ENCODE data around the gene MIAT. TPM values are rescaled to one million over a fixed set of nuclear protein-coding genes. Genes with fewer than 3 reads are reported as not detected.
"Not testable (repeated sequence)": the region's sequence is repeated elsewhere in the genome, so short reads cannot be mapped to it uniquely, and the experiment has no call there.

Gene MIAT
- total RNA-seq, 3 donors from 2014 or later (not counting 1 experiment from before 2014, with no cell fraction given): 75.3 to 105 (median 76.3) TPM

DNA sequence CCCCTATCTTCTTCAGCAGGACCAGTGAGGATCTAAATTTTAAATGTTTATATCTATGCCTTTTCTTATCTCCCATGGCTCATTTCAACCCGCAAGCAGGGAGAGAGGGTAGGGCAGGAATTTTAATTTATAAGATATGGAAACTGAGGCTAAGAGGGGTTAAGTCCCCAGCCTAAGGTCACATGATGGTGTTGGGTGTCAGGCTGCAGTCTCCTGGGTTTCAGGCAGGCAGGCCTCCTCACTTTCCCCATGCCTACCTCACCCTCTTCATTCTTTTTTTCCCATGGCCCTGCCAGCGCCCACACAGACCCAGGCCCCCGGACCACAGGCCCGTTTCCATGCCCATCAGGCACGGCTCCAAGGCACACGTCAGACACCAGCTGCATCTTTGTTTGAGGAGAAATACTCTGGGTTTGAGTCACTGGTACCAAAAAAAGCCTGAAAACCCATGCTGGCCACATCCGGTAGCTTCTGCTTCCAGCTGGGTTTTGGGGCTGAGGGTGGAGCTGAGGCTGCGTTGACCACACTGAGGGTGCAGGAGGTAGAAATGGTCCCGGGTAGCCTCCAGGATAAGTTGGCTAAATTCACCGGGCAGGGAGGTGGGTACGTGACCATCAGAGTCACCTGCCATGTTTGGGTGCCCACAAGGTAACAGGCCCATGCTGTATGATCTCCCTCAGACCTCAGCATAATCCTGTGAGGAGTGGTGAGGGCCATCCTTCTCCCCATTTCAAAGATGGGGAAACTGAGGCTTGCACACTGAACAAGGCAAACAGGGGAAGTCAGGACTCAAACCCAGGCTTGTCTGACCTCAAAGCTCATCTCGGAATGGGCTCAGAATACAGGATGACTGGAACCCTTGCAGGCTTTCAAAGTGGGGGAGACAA is 47.1 kb upstream of the MIAT start:
- no peaks in the 10 kb centered on the region for H3K36me3 Mint-ChIP-seq
- ATAC-seq (peak; percentile 53 to 78 (median 78)), DNase-seq (peak; percentile 35 to 63)
- no peaks in the 10 kb centered on the region for H3K36me3 ChIP-seq (ENCODE audit: control insufficient read depth, insufficient read depth, low read length)
- H3K9me3 Mint-ChIP-seq: peaks cover 0 to 2% of the 10 kb centered on the region in 2 donors
- intact Hi-C loops (cut with micrococcal nuclease): no loop called here
- peak overlapping the region; percentile 80 for H3K4me3 Mint-ChIP-seq
- H3K4me1 Mint-ChIP-seq: peaks cover 37 to 45% of the 10 kb centered on the region in 2 donors
- peaks cover 27% of the 10 kb centered on the region for H3K4me1 ChIP-seq (ENCODE audit: control insufficient read depth, insufficient read depth, low read length)
- no peaks in the 10 kb centered on the region for H3K27me3 ChIP-seq (ENCODE audit: control insufficient read depth, insufficient read depth, low read length)
- H3K9me3 ChIP-seq (ENCODE audit: control insufficient read depth, insufficient read depth, low read length): no peaks in the 10 kb centered on the region
- H3K27ac ChIP-seq (ENCODE audit: low read length): peak overlapping the region; percentile 73
- H3K27ac Mint-ChIP-seq: peak overlapping the region; percentile 86 to 90
- H3K4me3 ChIP-seq (ENCODE audit: low read length): no peak overlapping the region
- H3K27me3 Mint-ChIP-seq (ENCODE audit: low read depth in 2 of 2): no peaks in the 10 kb centered on the region
- TF ChIP-seq, protein P1, sequence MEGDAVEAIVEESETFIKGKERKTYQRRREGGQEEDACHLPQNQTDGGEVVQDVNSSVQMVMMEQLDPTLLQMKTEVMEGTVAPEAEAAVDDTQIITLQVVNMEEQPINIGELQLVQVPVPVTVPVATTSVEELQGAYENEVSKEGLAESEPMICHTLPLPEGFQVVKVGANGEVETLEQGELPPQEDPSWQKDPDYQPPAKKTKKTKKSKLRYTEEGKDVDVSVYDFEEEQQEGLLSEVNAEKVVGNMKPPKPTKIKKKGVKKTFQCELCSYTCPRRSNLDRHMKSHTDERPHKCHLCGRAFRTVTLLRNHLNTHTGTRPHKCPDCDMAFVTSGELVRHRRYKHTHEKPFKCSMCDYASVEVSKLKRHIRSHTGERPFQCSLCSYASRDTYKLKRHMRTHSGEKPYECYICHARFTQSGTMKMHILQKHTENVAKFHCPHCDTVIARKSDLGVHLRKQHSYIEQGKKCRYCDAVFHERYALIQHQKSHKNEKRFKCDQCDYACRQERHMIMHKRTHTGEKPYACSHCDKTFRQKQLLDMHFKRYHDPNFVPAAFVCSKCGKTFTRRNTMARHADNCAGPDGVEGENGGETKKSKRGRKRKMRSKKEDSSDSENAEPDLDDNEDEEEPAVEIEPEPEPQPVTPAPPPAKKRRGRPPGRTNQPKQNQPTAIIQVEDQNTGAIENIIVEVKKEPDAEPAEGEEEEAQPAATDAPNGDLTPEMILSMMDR (IDR thresholded peaks at IDR 0.05): no peak
- WGBS (ENCODE audit: insufficient coverage): 43% methylated on average over 11 of the region's 12 CpGs

DNA sequence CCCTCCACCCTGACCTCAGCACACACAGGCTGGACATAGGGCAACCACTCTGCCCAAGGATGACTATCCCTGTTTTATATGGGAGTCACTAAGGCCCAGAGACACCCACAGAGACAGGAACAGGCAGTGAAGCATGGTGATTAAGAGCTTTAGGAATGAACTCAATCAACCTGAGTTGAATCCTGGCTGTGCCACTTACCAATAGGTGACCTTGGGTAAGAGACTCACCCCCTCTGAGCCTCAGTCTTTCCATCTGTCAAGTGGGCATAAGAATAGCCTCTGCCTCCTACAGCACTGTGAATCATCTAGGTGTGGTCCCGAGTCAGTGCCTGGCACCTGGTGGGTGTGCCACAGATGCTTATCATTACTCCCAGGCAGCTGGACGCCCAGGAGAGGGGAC is 46.4 kb upstream of the MIAT start:
- peak in 1 of 3 donors; percentile 28 for ATAC-seq
- 61% methylated on average over 2 of the region's 2 CpGs for WGBS (ENCODE audit: insufficient coverage)

GRCh38 chr22:26612652-26613051 is 44.7 kb upstream of the MIAT start:
- H3K9me3 Mint-ChIP-seq: peaks cover 0 to 2% of the 10 kb centered on the region in 2 donors
- TF ChIP-seq, protein P1 (IDR thresholded peaks at IDR 0.05): no peak
- no peaks in the 10 kb centered on the region for H3K36me3 Mint-ChIP-seq
- peaks cover 58 to 67% of the 10 kb centered on the region in 2 donors for H3K4me1 Mint-ChIP-seq
- 96% methylated on average over 4 of the region's 4 CpGs for WGBS (ENCODE audit: insufficient coverage)
- no peak for ATAC-seq
- Histone ChIP-seq H3K27me3 (ENCODE audit: control insufficient read depth, insufficient read depth, low read length) (no peaks in the 10 kb centered on the region), H3K36me3 (ENCODE audit: control insufficient read depth, insufficient read depth, low read length) (no peaks in the 10 kb centered on the region), H3K4me3 (ENCODE audit: low read length) (no peak overlapping the region), H3K27ac (ENCODE audit: low read length) (no peak overlapping the region), H3K4me1 (ENCODE audit: control insufficient read depth, insufficient read depth, low read length) (peaks cover 46% of the 10 kb centered on the region), H3K9me3 (ENCODE audit: control insufficient read depth, insufficient read depth, low read length) (no peaks in the 10 kb centered on the region)
- no peaks in the 10 kb centered on the region for H3K27me3 Mint-ChIP-seq (ENCODE audit: low read depth in 2 of 2)
- no peak overlapping the region for H3K27ac Mint-ChIP-seq
- no peak for DNase-seq
- H3K4me3 Mint-ChIP-seq: no peak overlapping the region
- intact Hi-C loops (cut with micrococcal nuclease): no loop called here

More for the DNA sequence above, 46.4 kb upstream of the MIAT start:
- Histone ChIP-seq H3K27me3 (ENCODE audit: control insufficient read depth, insufficient read depth, low read length) (no peaks in the 10 kb centered on the region), H3K9me3 (ENCODE audit: control insufficient read depth, insufficient read depth, low read length) (no peaks in the 10 kb centered on the region), H3K36me3 (ENCODE audit: control insufficient read depth, insufficient read depth, low read length) (no peaks in the 10 kb centered on the region), H3K27ac (ENCODE audit: low read length) (peak overlapping the region; percentile 11), H3K4me1 (ENCODE audit: control insufficient read depth, insufficient read depth, low read length) (peaks cover 32% of the 10 kb centered on the region), H3K4me3 (ENCODE audit: low read length) (no peak overlapping the region)
- peaks cover 42 to 52% of the 10 kb centered on the region in 2 donors for H3K4me1 Mint-ChIP-seq
- no peaks in the 10 kb centered on the region for H3K27me3 Mint-ChIP-seq (ENCODE audit: low read depth in 2 of 2)
- TF ChIP-seq, protein P1 (IDR thresholded peaks at IDR 0.05): no peak
- DNase-seq: no peak
- intact Hi-C loops (cut with micrococcal nuclease): no loop called here
- H3K9me3 Mint-ChIP-seq: peaks cover 0 to 2% of the 10 kb centered on the region in 2 donors
- H3K27ac Mint-ChIP-seq: peak overlapping the region in 1 of 2 donors; percentile 86
- no peaks in the 10 kb centered on the region for H3K36me3 Mint-ChIP-seq
- no peak overlapping the region for H3K4me3 Mint-ChIP-seq

- peaks cover 52% of the 10 kb centered on the region for H3K4me1 ChIP-seq (ENCODE audit: control insufficient read depth, insufficient read depth, low read length)
- peaks cover 54 to 73% of the 10 kb centered on the region in 2 donors for H3K4me1 Mint-ChIP-seq
- H3K4me3 Mint-ChIP-seq; ATAC-seq; H3K27me3 Mint-ChIP-seq (ENCODE audit: low read depth in 2 of 2); H3K36me3 ChIP-seq (ENCODE audit: control insufficient read depth, insufficient read depth, low read length); DNase-seq; H3K4me3 ChIP-seq (ENCODE audit: low read length); H3K36me3 Mint-ChIP-seq; H3K9me3 Mint-ChIP-seq; intact Hi-C loops (cut with micrococcal nuclease); H3K9me3 ChIP-seq (ENCODE audit: control insufficient read depth, insufficient read depth, low read length); H3K27ac Mint-ChIP-seq; H3K27ac ChIP-seq (ENCODE audit: low read length); H3K27me3 ChIP-seq (ENCODE audit: control insufficient read depth, insufficient read depth, low read length): not testable (repeated sequence)
- WGBS (ENCODE audit: insufficient coverage): 59% methylated on average over 10 of the region's 10 CpGs
These were observed 43.6 kb upstream of the MIAT start for GRCh38 chr22:26613753-26614152.
